ENCODE results near the gene SLC10A6.

DNA sequence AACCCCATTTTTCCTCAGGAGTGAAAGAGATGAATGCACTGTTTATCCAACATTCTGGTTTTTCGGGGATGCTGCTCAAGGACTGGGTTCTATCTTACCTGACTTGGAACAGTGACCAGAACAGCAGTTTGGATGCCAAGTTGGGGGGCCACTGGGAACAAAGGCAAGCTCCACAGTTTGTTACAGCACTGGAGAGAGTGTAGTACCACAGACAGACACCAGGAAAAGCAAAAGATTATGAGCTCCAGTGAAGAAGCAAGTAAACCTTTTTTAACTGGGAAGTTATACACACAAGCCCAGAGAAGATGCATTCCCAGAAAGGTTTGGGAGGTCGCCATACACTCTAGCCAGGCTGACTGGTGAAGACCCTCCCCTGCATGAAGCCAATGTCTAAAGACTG lies 29.5 kb upstream of the SLC10A6 start:
- TF ChIP-seq JUN (IDR thresholded peaks at IDR 0.05) (no peak), POLR2A (IDR thresholded peaks at IDR 0.05; ENCODE audit: low read length) (no peak), RNF2 (IDR thresholded peaks at IDR 0.05; ENCODE audit: borderline replicate concordance, low read depth) (no peak)
- TF ChIP-seq, protein P1, sequence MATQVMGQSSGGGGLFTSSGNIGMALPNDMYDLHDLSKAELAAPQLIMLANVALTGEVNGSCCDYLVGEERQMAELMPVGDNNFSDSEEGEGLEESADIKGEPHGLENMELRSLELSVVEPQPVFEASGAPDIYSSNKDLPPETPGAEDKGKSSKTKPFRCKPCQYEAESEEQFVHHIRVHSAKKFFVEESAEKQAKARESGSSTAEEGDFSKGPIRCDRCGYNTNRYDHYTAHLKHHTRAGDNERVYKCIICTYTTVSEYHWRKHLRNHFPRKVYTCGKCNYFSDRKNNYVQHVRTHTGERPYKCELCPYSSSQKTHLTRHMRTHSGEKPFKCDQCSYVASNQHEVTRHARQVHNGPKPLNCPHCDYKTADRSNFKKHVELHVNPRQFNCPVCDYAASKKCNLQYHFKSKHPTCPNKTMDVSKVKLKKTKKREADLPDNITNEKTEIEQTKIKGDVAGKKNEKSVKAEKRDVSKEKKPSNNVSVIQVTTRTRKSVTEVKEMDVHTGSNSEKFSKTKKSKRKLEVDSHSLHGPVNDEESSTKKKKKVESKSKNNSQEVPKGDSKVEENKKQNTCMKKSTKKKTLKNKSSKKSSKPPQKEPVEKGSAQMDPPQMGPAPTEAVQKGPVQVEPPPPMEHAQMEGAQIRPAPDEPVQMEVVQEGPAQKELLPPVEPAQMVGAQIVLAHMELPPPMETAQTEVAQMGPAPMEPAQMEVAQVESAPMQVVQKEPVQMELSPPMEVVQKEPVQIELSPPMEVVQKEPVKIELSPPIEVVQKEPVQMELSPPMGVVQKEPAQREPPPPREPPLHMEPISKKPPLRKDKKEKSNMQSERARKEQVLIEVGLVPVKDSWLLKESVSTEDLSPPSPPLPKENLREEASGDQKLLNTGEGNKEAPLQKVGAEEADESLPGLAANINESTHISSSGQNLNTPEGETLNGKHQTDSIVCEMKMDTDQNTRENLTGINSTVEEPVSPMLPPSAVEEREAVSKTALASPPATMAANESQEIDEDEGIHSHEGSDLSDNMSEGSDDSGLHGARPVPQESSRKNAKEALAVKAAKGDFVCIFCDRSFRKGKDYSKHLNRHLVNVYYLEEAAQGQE (IDR thresholded peaks at IDR 0.05), result no peak
- TF ChIP-seq, protein P2, sequence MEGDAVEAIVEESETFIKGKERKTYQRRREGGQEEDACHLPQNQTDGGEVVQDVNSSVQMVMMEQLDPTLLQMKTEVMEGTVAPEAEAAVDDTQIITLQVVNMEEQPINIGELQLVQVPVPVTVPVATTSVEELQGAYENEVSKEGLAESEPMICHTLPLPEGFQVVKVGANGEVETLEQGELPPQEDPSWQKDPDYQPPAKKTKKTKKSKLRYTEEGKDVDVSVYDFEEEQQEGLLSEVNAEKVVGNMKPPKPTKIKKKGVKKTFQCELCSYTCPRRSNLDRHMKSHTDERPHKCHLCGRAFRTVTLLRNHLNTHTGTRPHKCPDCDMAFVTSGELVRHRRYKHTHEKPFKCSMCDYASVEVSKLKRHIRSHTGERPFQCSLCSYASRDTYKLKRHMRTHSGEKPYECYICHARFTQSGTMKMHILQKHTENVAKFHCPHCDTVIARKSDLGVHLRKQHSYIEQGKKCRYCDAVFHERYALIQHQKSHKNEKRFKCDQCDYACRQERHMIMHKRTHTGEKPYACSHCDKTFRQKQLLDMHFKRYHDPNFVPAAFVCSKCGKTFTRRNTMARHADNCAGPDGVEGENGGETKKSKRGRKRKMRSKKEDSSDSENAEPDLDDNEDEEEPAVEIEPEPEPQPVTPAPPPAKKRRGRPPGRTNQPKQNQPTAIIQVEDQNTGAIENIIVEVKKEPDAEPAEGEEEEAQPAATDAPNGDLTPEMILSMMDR (IDR thresholded peaks at IDR 0.05), result no peak
